Right lobe of liver (tissue), 6 donors: ENCODE results near the gene AKAP8L. TPM values are rescaled to one million over a fixed set of nuclear protein-coding genes. Genes with fewer than 3 reads are reported as not detected.

Experiments used
- ATAC-seq, 4 donors: fragments of 200-7000 bp; cut with Tn5 transposase; one replicate each; pipeline ENCODE4 v1.9.1; 2020; ENCODE audit warnings: mild to moderate bottlenecking in 4 of 4, moderate library complexity in 4 of 4
- DNase-seq, 3 donors: peaks; one replicate each; pipeline ENCODE4 v3.0.0-alpha.2; 2020
- H3K27ac ChIP-seq, 3 donors: fragments of 200-600 bp; one replicate each; pipeline ENCODE4 v1.8.0; 2022
- H3K27me3 ChIP-seq, 2 donors: fragments of 200-600 bp; one replicate each; pipeline ENCODE4 v1.8.0; 2022
- H3K36me3 ChIP-seq, 4 donors: fragments of 200-600 bp; sonication (generic) in 1 of 4; one replicate each; pipeline versions ENCODE4 v1.5.1 to v1.8.0; 2017 to 2022; ENCODE audit warnings: control low read depth in 1 of 4
- H3K4me1 ChIP-seq, 4 donors: fragments of 200-600 bp; sonication (generic) in 1 of 4; one replicate each; pipeline versions ENCODE4 v1.5.1 to v1.8.0; 2017 to 2022; ENCODE audit warnings: control low read depth in 1 of 4
- H3K4me3 ChIP-seq, 3 donors: fragments of 200-600 bp; one replicate each; pipeline ENCODE4 v1.8.0; 2022
- H3K9me3 ChIP-seq, 4 donors: fragments of 200-600 bp; sonication (generic) in 1 of 4; one replicate each; pipeline versions ENCODE4 v1.5.1 to v1.8.0; 2017 to 2022; ENCODE audit warnings: control low read depth in 1 of 4
- CTCF ChIP-seq, 4 donors: fragments of 200-600 bp in 3 of 4; fragments of 450-650 bp in 1 of 4; IDR thresholded peaks; one replicate each; pipeline versions ENCODE4 v1.5.1 to v1.8.0; 2016 to 2022; ENCODE audit warnings: antibody characterized with exemption in 4 of 4, mild to moderate bottlenecking in 2 of 4
- POLR2A ChIP-seq: fragments of 450-650 bp; IDR thresholded peaks from one replicate; pipeline ENCODE4 v1.6.1; 2017; ENCODE audit warnings: antibody characterized with exemption, mild to moderate bottlenecking
- WGBS: methylation state at CpG from one replicate; pipeline ENCODE4 v1.1.6; 2018; ENCODE audit warnings: low coverage, low lambda C conversion rate; ENCODE audit not compliant: insufficient coverage; ENCODE audit errors: missing lambda C conversion rate; 5-methylcytosine and 5-hydroxymethylcytosine counted together
- intact Hi-C, 2 donors: fragments of 100-400 bp; cut with DNase I; formaldehyde crosslinking; loops; one replicate each; pipeline versions ENCODE4 v1.11.2 to v1.14.1; 2022
- total RNA-seq, 6 experiments: library from RNA; depleted of rRNA in 2 of 6; stranded (reverse); fragments of >200 nt in 2 of 6; fragmentation: NEBNext Ultra II Directional in 3 of 6; extraction: Animal tissue kit (Norgen Biotek cat#: 25700) in 3 of 6; gene quantifications; one replicate each; pipeline versions ENCODE4 v1.1.0 to v1.2.4, GENCODE V29; 2016 to 2023
- donor health status: DM: no; HTN: yes; CAD: no.
- donor health status: DM: no; HTN: no; CAD: no.
- donor health status: DM: no; HTN: no; CAD: no.
- donor health status: DM: no; HTN: yes; CAD: no.
- donor health status: DM: no; HTN: yes; CAD: no.

The AKAP8L gene
- total RNA-seq, 6 experiments from 2014 or later, result 27.4 to 69.4 (median 49.6) TPM

DNA sequence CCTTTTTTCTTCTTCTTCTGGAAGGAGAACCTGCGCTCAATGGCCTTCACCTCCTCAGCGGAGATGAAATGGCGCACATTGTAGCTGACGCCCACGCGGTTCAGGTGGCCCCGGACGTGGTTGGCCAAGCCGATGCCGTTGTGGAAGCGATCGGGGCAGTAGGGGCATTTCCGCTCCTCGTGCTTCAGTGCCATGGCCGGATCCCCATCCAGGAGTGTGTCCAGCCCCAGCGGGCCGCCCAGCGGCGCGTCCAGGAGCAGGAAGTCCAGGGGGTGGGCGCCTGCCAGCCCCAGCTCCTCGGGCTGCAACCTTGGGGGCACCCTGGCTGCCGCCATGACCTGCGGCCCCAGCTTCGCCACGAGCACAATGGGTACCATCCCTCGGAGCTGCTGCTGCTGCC is 19.8 kb upstream of the AKAP8L start:
- Histone ChIP-seq H3K27ac (no peak overlapping the region), H3K9me3 (no peaks in the 10 kb centered on the region), H3K4me1 (peaks cover 0 to 19% (median 9%) of the 10 kb centered on the region in 4 donors), H3K27me3 (no peaks in the 10 kb centered on the region), H3K4me3 (no peak overlapping the region), H3K36me3 (no peaks in the 10 kb centered on the region)
- ATAC-seq, result no peak
- DNase-seq, result no peak
- TF ChIP-seq CTCF (IDR thresholded peaks at IDR 0.05) (no peak), POLR2A (no peak)
- 100% methylated on average over 4 of the region's 27 CpGs for WGBS
- intact Hi-C loops, result no loop called here

GRCh38 chr19:15438124-15438496 is 19.3 kb upstream of the AKAP8L start:
- no peak overlapping the region for H3K4me3 ChIP-seq
- H3K4me1 ChIP-seq, result peaks cover 0 to 16% (median 8%) of the 10 kb centered on the region in 4 donors
- peak overlapping the region in 1 of 3 donors; percentile 8 for H3K27ac ChIP-seq
- no peaks in the 10 kb centered on the region for H3K9me3 ChIP-seq
- 65% methylated on average over 2 of the region's 2 CpGs for WGBS
- H3K27me3 ChIP-seq, result no peaks in the 10 kb centered on the region
- ATAC-seq, result peak; percentile 19 to 59 (median 36)
- DNase-seq, result no peak
- no peak for TF ChIP-seq POLR2A
- no peak for TF ChIP-seq CTCF (IDR thresholded peaks at IDR 0.05)
- intact Hi-C loops, result no loop called here
- H3K36me3 ChIP-seq, result no peaks in the 10 kb centered on the region

DNA sequence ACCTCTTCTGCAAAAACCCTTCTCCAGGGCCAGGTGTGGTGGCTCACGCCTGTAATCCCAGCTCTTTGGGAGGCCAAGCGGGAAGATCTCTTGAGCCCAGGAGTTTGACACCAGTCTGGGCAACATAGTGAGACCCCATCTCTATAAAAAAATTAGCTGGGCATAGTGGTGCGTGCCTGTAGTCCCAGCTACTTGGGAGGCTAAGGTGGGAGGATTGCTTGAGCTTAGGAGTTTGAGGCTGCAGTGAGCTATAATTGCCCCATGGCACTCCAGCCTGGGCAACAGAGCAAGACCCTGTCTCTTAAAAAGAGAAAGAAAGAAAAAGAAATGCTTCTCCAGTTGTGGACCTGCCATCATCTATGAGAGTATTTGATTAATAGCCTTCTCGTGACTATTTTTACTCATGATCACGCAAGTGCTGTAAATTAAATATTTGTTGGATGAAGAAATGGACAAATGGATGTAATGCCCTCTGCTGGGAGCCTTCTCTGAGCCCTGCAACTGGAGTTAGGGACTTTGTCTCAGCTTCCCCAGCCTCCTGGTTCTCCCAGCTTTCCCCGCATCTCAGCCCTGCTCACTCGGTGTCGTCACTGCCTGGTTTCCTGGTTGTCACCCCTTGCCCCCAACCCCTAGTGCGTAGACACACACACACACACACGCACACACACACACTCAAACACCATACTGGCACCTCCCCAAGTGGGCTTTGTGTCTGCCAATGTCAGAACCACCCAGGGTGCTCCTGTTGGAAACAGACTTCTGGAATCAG is 18.8 kb upstream of the AKAP8L start:
- intact Hi-C loops, result no loop called here
- Histone ChIP-seq H3K27ac (peak overlapping the region in 1 of 3 donors; percentile 8), H3K4me1 (peaks cover 0 to 16% (median 8%) of the 10 kb centered on the region in 4 donors), H3K4me3 (no peak overlapping the region), H3K36me3 (no peaks in the 10 kb centered on the region), H3K27me3 (no peaks in the 10 kb centered on the region), H3K9me3 (no peaks in the 10 kb centered on the region)
- DNase-seq (no peak), ATAC-seq (peak; percentile 62 to 78 (median 68))
- TF ChIP-seq POLR2A, result no peak
- TF ChIP-seq CTCF (IDR thresholded peaks at IDR 0.05), result peak in 3 of 4 donors; percentile 31 to 53 (median 51)
- WGBS, result 53% methylated on average over 10 of the region's 10 CpGs

DNA sequence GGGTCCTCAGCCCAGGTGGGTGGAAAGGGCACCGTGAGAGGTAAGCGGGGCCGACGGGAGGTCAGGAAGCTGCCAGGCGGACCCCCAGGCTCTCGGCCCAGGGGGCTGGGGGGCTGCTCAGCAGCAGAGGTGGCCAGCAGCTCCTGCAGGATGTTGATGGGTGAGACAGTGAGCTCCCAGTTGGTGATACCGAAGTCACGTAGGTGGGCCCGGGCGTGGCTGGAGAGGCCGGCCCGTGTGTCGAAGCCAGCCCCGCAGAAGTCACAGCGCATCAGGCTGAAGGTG is 18.0 kb upstream of the AKAP8L start:
- no CpG with 5 or more reads among the region's 15 CpGs for WGBS
- TF ChIP-seq POLR2A (no peak), CTCF (IDR thresholded peaks at IDR 0.05) (no peak)
- Histone ChIP-seq H3K36me3 (no peaks in the 10 kb centered on the region), H3K9me3 (no peaks in the 10 kb centered on the region), H3K4me3 (no peak overlapping the region), H3K4me1 (peaks cover 0 to 16% (median 8%) of the 10 kb centered on the region in 4 donors), H3K27me3 (no peaks in the 10 kb centered on the region), H3K27ac (no peak overlapping the region)
- intact Hi-C loops, result no loop called here
- ATAC-seq (no peak), DNase-seq (no peak)
